ENCODE measurements around the gene PDPK1.

The PDPK1 gene

GRCh38 chr16:2515180-2515851, 22.5 kb upstream of the PDPK1 start:
- Mint-ChIP-seq H3K4me3 (peak overlapping the region; percentile 95 to 96), H3K27ac (peak overlapping the region; percentile 89 to 99), H3K27me3 (no peaks in the 10 kb centered on the region), H3K9me3 (no peaks in the 10 kb centered on the region), H3K4me1 (peaks cover 75% of the 10 kb centered on the region)
- no peak for DNase-seq
- ATAC-seq: no peak

GRCh38 chr16:2516391-2517240, 21.2 kb upstream of the PDPK1 start:
- Mint-ChIP-seq H3K4me3 (peak overlapping the region; percentile 95 to 96), H3K4me1 (peaks cover 81% of the 10 kb centered on the region), H3K27me3 (no peaks in the 10 kb centered on the region), H3K9me3 (no peaks in the 10 kb centered on the region), H3K27ac (peak overlapping the region; percentile 51 to 85)
- ATAC-seq (no peak), DNase-seq (no peak)

- DNase-seq (no peak), ATAC-seq (no peak)
- Mint-ChIP-seq H3K4me1 (peaks cover 73% of the 10 kb centered on the region), H3K27ac (peak overlapping the region in 1 of 2 donors; percentile 71), H3K9me3 (no peaks in the 10 kb centered on the region), H3K4me3 (no peak overlapping the region), H3K27me3 (no peaks in the 10 kb centered on the region)
Observed at GRCh38 chr16:2517954-2518605, 19.7 kb upstream of the PDPK1 start.

- Mint-ChIP-seq H3K27ac (peak overlapping the region; percentile 79 to 89), H3K27me3 (no peaks in the 10 kb centered on the region)
Observed at GRCh38 chr16:2518823-2519710, 18.8 kb upstream of the PDPK1 start.

GRCh38 chr16:2519711-2520080, 18.1 kb upstream of the PDPK1 start:
- H3K27me3 Mint-ChIP-seq: no peaks in the 10 kb centered on the region
- ATAC-seq (no peak), DNase-seq (no peak)
- peak overlapping the region; percentile 87 to 95 for H3K27ac Mint-ChIP-seq
- H3K9me3 Mint-ChIP-seq: no peaks in the 10 kb centered on the region
- H3K4me3 Mint-ChIP-seq: peak overlapping the region; percentile 80 to 82
- H3K4me1 Mint-ChIP-seq: peaks cover 80% of the 10 kb centered on the region

More at GRCh38 chr16:2518823-2519710, 18.8 kb upstream of the PDPK1 start:
- no peak for DNase-seq
- Mint-ChIP-seq H3K4me1 (peaks cover 77% of the 10 kb centered on the region), H3K9me3 (no peaks in the 10 kb centered on the region), H3K4me3 (peak overlapping the region; percentile 80 to 82)
- no peak for ATAC-seq

GRCh38 chr16:2520097-2520783, 17.6 kb upstream of the PDPK1 start, which contains the start of gene AMDHD2:
TSS of gene AMDHD2 (plus strand) at chr16:2520371. CDS start at chr16:2520459, 88 bp downstream.
- Mint-ChIP-seq H3K9me3 (no peaks in the 10 kb centered on the region), H3K4me1 (peaks cover 75% of the 10 kb centered on the region), H3K4me3 (peak within 1 kb of the TSS; percentile 82 to 92), H3K27me3 (no peaks in the 10 kb centered on the region), H3K27ac (peak within 1 kb of the TSS; percentile 92 to 96)
- ATAC-seq (peak; percentile 83), DNase-seq (peak; percentile 85 to 89)

- Mint-ChIP-seq H3K4me3 (peak overlapping the region; percentile 82 to 92), H3K4me1 (peaks cover 68% of the 10 kb centered on the region), H3K27ac (peak overlapping the region; percentile 92 to 96), H3K9me3 (no peaks in the 10 kb centered on the region), H3K27me3 (no peaks in the 10 kb centered on the region)
- peak in 1 of 2 donors; percentile 57 for DNase-seq
- ATAC-seq: peak; percentile 76
Observed at GRCh38 chr16:2520784-2521531, 16.9 kb upstream of the PDPK1 start.

GRCh38 chr16:2523801-2524231, 14.0 kb upstream of the PDPK1 start:
- DNase-seq (no peak), ATAC-seq (no peak)
- H3K9me3 Mint-ChIP-seq: no peaks in the 10 kb centered on the region
- H3K4me1 Mint-ChIP-seq: peaks cover 45% of the 10 kb centered on the region
- no peak overlapping the region for H3K4me3 Mint-ChIP-seq
- no peak overlapping the region for H3K27ac Mint-ChIP-seq
- H3K27me3 Mint-ChIP-seq: no peaks in the 10 kb centered on the region

- DNase-seq: no peak
- H3K27ac Mint-ChIP-seq: peak overlapping the region in 1 of 2 donors; percentile 79
- ATAC-seq: no peak
- no peaks in the 10 kb centered on the region for H3K9me3 Mint-ChIP-seq
- peaks cover 38% of the 10 kb centered on the region for H3K4me1 Mint-ChIP-seq
- no peaks in the 10 kb centered on the region for H3K27me3 Mint-ChIP-seq
- no peak overlapping the region for H3K4me3 Mint-ChIP-seq
Observed at GRCh38 chr16:2524339-2524938, 13.4 kb upstream of the PDPK1 start.

- Mint-ChIP-seq H3K4me1 (peaks cover 39% of the 10 kb centered on the region), H3K27ac (peak overlapping the region in 1 of 2 donors; percentile 59), H3K9me3 (no peaks in the 10 kb centered on the region), H3K27me3 (no peaks in the 10 kb centered on the region), H3K4me3 (no peak overlapping the region)
- DNase-seq (no peak), ATAC-seq (no peak)
Observed at GRCh38 chr16:2526135-2526534, 11.7 kb upstream of the PDPK1 start.

GRCh38 chr16:2527071-2527783, 10.6 kb upstream of the PDPK1 start:
- no peak overlapping the region for H3K4me3 Mint-ChIP-seq

GRCh38 chr16:2527784-2528100, 10.1 kb upstream of the PDPK1 start:
- Mint-ChIP-seq H3K4me3 (no peak overlapping the region), H3K9me3 (no peaks in the 10 kb centered on the region), H3K27ac (no peak overlapping the region), H3K4me1 (peaks cover 46% of the 10 kb centered on the region), H3K27me3 (no peaks in the 10 kb centered on the region)
- DNase-seq (no peak), ATAC-seq (no peak)

More at GRCh38 chr16:2527071-2527783, 10.6 kb upstream of the PDPK1 start:
- Mint-ChIP-seq H3K27me3 (no peaks in the 10 kb centered on the region), H3K27ac (no peak overlapping the region), H3K9me3 (no peaks in the 10 kb centered on the region), H3K4me1 (peaks cover 41% of the 10 kb centered on the region)
- DNase-seq (no peak), ATAC-seq (no peak)

Measured in stimulated activated naive CD8-positive, alpha-beta T cell treated with anti-CD3 and anti-CD28 coated beads, Interleukin-15, amount 100 ng/mL, for 72 hours (primary cell).